Measurements from ENCODE around the gene POLN. TPM values are rescaled to one million over a fixed set of nuclear protein-coding genes. Genes with fewer than 3 reads are reported as not detected.

Gene POLN
- total and polyA plus RNA-seq, 2 donors from 2014 or later: 1.3 to 3.8 TPM

DNA sequence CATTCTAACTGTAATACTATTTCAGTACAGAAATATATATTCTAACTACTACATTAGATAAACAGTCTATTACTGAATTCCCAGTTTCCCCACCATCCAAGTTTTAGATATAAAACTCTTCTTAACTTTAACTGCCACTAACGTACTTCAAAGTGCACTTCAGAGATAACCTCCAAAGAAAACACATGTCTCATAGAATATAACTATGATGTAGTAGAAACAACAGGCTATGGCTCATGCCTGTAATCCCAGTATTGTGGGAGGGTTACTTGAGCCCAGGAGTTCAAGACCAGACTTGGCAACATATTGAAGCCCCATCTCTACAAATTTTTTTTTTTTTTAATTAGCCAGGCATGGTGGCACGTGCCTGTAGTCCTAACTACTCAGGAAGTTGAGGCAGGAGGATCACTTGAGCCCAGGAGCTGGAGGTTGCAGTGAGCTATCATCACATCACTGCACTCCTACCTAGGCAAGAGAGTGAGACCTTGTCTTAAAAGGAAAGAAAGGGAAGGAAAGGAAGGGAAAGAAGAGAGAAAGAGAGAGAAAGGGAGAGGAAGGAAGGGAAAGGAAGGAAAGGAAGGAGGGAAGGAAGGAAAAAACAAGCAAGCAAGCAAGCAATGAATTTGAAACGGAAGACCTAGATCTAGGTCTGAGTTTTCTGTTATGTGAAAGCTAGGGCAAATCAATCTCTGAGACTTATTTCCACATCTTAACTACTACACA, 4.8 kb downstream of the POLN start:
- peaks cover 0 to 14% (median 6%) of the 10 kb centered on the region in 3 donors for H3K4me1 ChIP-seq (ENCODE audit: control insufficient read depth in 2 of 3, insufficient read depth in 2 of 3, low read depth in 1 of 3, low read length in 3 of 3)
- H3K36me3 ChIP-seq (ENCODE audit: control insufficient read depth in 2 of 3, insufficient read depth in 3 of 3, low read length in 3 of 3): peaks cover 2 to 11% (median 2%) of the 10 kb centered on the region in 3 donors
- no peaks in the 10 kb centered on the region for H3K27me3 ChIP-seq (ENCODE audit: control insufficient read depth, insufficient read depth, low read length)
- H3K9ac ChIP-seq (ENCODE audit: low read length in 3 of 3): no peak overlapping the region
- FAIRE-seq (no peak), DNase-seq (no peak)
- no peaks in the 10 kb centered on the region for H3K9me3 ChIP-seq (ENCODE audit: control insufficient read depth in 2 of 3, insufficient read depth in 1 of 3, low read length in 3 of 3)
- no peak for TF ChIP-seq CTCF (IDR thresholded peaks at IDR 0.05; ENCODE audit: borderline replicate concordance, extremely low read depth, insufficient read depth)
- no peak overlapping the region for H3K27ac ChIP-seq (ENCODE audit: low read depth in 2 of 2, low read length in 2 of 2)
- intact Hi-C loops (cut with DNase I): no loop called here
- no peak overlapping the region for H3K4me3 ChIP-seq (ENCODE audit: low read length in 3 of 3)

- Histone ChIP-seq H3K27ac (ENCODE audit: low read depth in 2 of 2, low read length in 2 of 2) (no peak overlapping the region), H3K4me3 (ENCODE audit: low read length in 3 of 3) (no peak overlapping the region), H3K27me3 (ENCODE audit: control insufficient read depth, insufficient read depth, low read length) (no peaks in the 10 kb centered on the region), H3K9ac (ENCODE audit: low read length in 3 of 3) (no peak overlapping the region), H3K9me3 (ENCODE audit: control insufficient read depth in 2 of 3, insufficient read depth in 1 of 3, low read length in 3 of 3) (no peaks in the 10 kb centered on the region), H3K4me1 (ENCODE audit: control insufficient read depth in 2 of 3, insufficient read depth in 2 of 3, low read depth in 1 of 3, low read length in 3 of 3) (no peaks in the 10 kb centered on the region), H3K36me3 (ENCODE audit: control insufficient read depth in 2 of 3, insufficient read depth in 3 of 3, low read length in 3 of 3) (peaks cover under 1 to 11% (median 2%) of the 10 kb centered on the region in 3 donors)
- intact Hi-C loops (cut with DNase I): no loop called here
- no peak for TF ChIP-seq CTCF (IDR thresholded peaks at IDR 0.05; ENCODE audit: borderline replicate concordance, extremely low read depth, insufficient read depth)
- FAIRE-seq: no peak
- no peak for DNase-seq
Measured at GRCh38 chr4:2231082-2231481, 10.8 kb downstream of the POLN start.

DNA sequence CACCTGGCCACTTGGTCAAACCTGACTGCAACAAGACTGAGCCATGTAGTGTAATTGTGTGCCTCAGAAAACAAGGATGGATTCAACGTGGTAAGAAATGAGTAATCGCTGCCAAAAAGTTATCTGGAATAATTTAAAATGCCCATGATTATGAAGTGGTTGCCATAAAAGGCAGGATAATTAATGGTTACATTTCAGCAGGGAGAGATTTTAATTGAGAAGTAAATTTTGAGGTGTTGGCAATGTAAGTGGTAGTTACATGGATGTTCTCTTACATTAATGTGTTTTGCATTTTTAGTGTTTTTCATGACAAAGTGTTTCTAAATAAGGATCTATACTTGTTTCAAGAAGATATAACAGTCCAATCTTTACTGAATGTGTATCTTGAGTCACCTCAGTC, 15.7 kb downstream of the POLN start:
- TF ChIP-seq CTCF (IDR thresholded peaks at IDR 0.05; ENCODE audit: borderline replicate concordance, extremely low read depth, insufficient read depth): no peak
- Histone ChIP-seq H3K27me3 (ENCODE audit: control insufficient read depth, insufficient read depth, low read length) (no peaks in the 10 kb centered on the region), H3K4me1 (ENCODE audit: control insufficient read depth in 2 of 3, insufficient read depth in 2 of 3, low read depth in 1 of 3, low read length in 3 of 3) (no peaks in the 10 kb centered on the region), H3K36me3 (ENCODE audit: control insufficient read depth in 2 of 3, insufficient read depth in 3 of 3, low read length in 3 of 3) (peaks cover 0 to 2% (median 0%) of the 10 kb centered on the region in 3 donors), H3K9me3 (ENCODE audit: control insufficient read depth in 2 of 3, insufficient read depth in 1 of 3, low read length in 3 of 3) (no peaks in the 10 kb centered on the region), H3K27ac (ENCODE audit: low read depth in 2 of 2, low read length in 2 of 2) (no peak overlapping the region), H3K9ac (ENCODE audit: low read length in 3 of 3) (no peak overlapping the region), H3K4me3 (ENCODE audit: low read length in 3 of 3) (no peak overlapping the region)
- intact Hi-C loops (cut with DNase I): no loop called here
- DNase-seq: no peak
- FAIRE-seq: no peak
